HG02840 (cell line): ENCODE results near the gene MAP1LC3B2.
"Not testable (repeated sequence)": the region's sequence is repeated elsewhere in the genome, so short reads cannot be mapped to it uniquely, and the experiment has no call there.

Experiments
- ATAC-seq: cut with Tn5 transposase; IDR thresholded peaks from one replicate; pipeline ENCODE4 v1.9.1; 2021; ENCODE audit warnings: mild to moderate bottlenecking, moderate library complexity, moderate number of reproducible peaks; ENCODE audit not compliant: unreplicated experiment, low FRiP score

The MAP1LC3B2 gene

GRCh38 chr12:116556964-116557698 lies 2.0 kb upstream of the MAP1LC3B2 start:
- ATAC-seq = no peak

GRCh38 chr12:116558280-116559161 lies 660 bp upstream of the MAP1LC3B2 start:
- no peak for ATAC-seq

DNA sequence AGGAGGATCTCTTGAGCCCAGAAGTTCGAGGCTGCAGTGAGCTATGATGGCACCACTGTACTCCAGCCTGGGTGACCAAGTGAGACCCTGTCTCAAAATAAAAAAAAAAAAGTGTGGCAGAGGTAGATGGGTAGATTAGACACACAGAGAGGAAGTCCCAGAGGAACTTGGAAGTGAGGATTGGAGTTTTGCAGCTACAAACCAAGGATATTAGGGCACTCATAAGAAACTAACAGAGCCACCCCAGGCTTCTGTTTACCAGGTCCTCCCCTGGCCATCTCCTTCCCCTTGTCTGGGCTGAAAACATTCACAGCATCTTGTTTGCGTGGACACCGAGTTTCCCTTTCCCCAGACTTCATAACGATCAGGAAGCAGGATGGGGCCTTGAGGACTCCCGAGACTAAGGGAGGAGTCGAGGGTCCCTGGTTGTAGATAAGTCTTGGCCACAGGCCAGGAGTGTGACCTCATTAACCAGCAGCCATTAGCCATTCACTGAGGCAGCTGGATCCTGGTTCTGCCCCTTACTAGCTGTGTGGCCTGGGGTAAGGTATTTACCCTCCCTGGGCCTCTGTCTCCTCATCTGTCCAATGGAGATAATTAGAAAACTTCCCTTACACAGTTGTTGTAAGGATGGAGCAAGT lies 2.1 kb downstream of the MAP1LC3B2 start:
- ATAC-seq = no peak

GRCh38 chr12:116562090-116562489 lies 2.9 kb downstream of the MAP1LC3B2 start:
- ATAC-seq = no peak

DNA sequence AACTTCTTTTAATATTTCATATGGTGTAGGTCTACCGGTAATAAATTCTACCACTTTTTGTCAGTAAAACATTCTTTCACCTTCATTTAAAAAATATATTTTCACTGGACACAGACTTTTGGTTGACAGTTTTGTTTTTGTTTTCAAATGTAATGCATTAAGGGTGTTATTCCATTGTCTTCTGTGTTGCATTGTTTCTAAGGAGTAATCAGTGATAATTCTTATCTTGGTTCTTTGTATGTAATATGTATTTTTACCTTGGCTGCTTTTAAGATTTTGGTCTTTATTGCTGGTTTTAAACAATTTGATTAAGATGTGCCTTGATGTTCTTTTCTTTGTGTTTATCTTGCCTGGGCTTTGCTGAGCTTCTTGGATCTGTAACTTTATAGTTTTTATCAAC lies 4.1 kb downstream of the MAP1LC3B2 start:
- no peak for ATAC-seq

DNA sequence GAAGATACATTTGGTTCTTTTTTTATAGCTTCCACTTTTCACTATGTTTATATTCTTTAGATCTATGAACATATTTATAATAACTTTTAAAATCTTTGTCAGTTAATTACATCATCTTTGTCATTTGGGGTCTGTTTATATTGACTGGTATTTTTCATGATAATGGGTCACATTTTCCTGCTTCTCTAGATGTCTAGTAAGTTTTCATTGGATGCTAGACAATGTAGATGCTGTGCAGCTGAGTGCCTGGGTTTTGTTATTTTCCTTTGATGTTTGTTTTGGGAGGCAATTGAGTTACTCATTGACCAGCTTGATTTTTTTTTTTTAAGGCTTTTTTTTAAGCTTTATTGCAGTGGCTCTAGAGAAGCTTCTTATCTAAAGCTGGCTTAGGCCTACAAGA lies 4.9 kb downstream of the MAP1LC3B2 start:
- no peak for ATAC-seq

DNA sequence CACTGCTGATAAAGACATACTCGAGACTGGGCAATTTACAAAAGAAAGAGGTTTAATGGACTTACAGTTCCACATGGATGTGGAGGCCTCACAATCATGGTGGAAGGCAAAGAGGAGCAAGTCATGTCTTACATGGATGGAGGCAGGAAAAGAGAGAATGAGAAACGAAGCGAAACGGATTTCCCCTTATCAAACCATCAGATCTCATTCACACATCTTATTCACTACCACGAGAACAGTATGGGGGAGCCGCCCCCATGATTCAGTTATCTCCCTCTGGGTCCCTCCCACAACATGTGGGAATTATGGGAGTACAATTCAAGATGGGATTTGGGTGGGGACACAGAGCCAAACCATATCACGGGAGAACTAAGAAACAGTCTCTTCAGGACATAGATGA lies 6.0 kb downstream of the MAP1LC3B2 start:
- not testable (repeated sequence) for ATAC-seq

DNA sequence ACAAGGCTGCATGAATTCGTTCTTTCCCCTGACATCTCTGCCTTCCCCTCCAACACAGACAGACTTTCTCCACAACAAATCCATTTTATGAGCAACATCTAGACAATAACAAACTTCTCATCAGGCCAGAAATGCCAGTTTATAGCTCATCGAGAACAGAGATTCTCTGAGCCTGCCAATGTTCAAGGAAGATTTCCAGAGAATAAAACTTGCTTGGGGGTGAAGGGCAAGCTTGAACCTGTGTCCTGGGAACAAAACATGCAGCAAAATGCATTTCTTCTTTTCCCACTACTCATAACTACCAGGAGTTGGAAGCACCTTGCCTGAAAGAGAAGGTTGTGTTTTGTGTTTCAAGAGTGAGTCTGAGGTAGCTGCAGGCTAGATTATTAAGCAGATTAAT lies 6.8 kb downstream of the MAP1LC3B2 start:
- no peak for ATAC-seq

DNA sequence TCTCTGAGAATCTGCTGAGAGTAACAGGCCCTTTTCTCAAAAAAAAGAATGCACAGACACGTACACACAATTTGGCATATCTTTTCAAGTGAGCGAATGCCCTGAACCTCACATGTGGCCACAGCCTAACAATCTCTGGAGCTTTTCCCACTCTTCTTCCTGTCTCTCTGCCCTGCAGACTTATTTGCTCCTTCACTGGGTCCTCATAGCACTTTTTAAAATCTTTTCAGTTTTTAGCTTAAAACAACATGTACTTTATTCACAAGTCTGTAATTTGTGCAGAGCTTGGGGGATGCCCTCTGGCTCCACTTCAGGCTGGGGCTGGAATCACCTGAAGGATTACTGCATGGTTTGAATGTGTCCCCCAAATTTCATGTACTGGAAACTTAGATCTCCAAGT lies 9.0 kb downstream of the MAP1LC3B2 start:
- ATAC-seq = no peak

DNA sequence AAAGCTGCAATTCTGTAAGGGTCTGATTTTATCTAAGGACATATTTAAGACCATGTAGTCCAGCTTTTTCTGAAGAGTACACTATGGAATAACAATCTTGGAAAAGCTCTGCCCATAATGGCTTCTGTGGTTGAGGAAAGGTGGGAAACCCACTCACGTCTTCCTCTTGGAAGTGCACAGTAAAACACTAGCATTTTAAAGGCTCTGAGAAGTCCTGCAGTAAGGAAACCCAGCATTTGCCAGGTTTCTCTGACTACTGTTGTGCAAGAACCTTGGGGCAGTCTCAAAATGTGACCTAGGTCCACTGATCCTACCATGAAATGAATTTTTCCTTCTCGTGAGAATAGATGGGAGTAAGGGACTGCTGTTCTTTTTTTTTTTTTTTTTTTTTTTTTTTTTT lies 11.9 kb downstream of the MAP1LC3B2 start:
- no peak for ATAC-seq

- no peak for ATAC-seq
Measured at GRCh38 chr12:116573776-116574175, 14.6 kb downstream of the MAP1LC3B2 start.

DNA sequence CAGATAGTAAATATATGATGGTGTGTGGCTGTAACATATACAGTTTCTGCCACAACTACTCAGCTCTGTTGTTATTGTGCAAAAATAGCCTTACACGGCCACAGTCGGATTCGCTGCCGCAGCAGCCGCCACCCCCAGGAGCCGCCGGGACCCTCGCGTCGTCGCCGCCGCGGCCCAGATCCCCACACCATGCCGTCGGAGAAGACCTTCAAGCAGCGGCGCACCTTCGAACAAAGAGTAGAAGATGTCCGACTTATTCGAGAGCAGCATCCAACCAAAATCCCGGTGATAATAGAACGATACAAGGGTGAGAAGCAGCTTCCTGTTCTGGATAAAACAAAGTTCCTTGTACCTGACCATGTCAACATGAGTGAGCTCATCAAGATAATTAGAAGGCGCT lies 16.6 kb downstream of the MAP1LC3B2 start:
- ATAC-seq = not testable (repeated sequence)

DNA sequence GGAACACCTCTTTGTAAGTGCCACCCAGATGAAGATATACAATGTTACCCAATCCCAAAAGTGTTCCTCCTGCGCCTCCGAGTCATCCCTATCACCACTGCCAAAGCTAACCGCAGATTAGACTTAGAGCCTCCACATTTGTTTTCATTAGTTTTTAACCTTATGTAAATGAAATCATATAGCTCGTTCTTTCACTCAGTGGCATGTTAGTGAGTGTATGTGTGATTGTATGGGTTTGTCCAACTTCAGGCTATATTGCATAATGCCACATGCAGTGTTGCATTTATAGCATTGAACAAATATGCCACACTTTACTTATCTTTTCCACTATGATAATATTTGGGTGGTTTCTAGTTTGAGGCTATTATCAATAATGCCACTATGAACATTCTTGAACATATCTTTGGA lies 18.0 kb downstream of the MAP1LC3B2 start:
- no peak for ATAC-seq

DNA sequence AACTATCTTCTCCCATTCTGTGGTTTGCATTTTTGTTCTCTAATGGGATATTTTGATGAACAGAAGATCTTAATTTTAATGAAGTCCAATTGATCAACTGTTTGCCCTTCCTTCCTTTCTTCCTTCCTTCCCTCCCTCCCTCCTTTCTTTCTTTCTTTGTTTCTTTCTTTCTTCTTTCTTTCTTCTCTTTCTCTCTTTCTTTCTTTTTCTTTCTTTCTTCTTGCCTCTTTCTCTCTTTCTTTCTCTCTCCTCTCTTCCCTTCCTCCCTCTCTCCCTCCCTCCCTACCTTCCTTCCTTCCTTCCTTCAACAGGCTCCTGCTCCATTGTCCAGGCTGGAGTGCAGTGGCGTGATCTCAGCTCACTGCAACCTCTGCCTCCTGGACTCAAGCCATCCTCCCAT lies 18.9 kb downstream of the MAP1LC3B2 start:
- no peak for ATAC-seq

GRCh38 chr12:116582610-116583009 lies 23.4 kb downstream of the MAP1LC3B2 start:
- ATAC-seq = no peak

DNA sequence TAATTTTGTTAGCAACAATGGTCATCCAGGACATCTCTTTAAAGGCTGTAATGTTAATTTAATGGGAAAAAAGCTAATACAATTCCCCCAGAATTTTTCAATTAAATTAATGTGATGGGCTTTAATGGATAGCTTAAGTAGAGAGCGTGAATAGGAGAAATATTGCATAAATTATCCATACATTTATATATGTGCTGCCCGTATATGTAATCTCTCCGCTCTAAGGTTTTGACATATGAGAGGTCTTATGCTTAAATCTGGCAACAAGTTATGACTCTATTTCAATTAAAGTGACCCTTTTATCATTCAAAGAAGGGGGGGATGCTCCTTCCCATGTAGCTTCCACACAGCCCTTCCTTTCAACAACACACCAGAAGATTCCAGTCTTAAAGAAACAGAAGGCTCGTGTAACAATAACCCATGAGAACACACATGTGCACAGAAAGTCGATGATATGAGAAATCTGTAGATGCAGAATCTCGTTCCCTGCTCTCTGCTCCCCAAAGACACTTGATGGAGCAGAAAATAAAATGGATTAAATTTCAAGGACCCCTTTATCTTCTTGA lies 24.0 kb downstream of the MAP1LC3B2 start:
- ATAC-seq = no peak

- ATAC-seq = no peak
Measured at GRCh38 chr12:116587270-116587669, 28.1 kb downstream of the MAP1LC3B2 start.

GRCh38 chr12:116588390-116589028 lies 29.3 kb downstream of the MAP1LC3B2 start:
- ATAC-seq = no peak

- no peak for ATAC-seq
Measured at GRCh38 chr12:116589581-116589980, 30.4 kb downstream of the MAP1LC3B2 start.

GRCh38 chr12:116590561-116590960 lies 31.4 kb downstream of the MAP1LC3B2 start:
- no peak for ATAC-seq
